ENCODE results near the gene TMC1. TPM values are rescaled to one million over a fixed set of nuclear protein-coding genes. Genes with fewer than 3 reads are reported as not detected.
A peak's percentile ranks its signal among the peaks of the same experiment; 100 is the strongest.

Gene TMC1
- polyA plus RNA-seq, 2 of the 4 experiments (the other 2 are of a cell fraction): 0.12 to 0.17 TPM

DNA sequence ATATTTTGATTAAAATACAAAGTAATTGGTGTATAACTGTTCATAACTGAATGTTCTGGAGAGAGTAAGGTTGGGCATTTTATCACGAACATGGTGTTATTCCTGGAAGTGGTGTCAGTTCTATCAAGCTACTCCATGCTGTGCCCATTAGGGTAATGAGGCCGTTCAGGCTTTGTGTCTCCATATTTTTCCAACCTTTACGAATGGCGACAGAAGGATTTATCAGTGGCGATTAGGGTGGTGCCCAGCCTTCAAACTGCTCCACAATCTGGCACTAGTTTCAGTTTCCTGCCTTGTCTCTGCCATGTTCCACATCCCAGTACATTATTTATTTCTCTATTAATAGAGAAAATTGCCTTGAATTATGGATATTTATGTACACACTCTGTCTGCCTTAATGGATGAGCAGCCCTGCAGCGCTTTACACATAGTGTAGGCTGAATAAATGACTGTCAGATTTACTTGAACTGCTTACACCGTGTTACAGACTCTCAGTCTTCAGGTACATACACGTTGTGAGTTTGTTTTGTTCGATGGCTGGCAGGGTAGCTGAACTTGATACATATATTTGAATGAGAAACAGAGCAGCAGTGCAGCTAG, 23.9 kb upstream of the TMC1 start:
- DNase-seq (ENCODE audit: low read depth in 1 of 2, low spot score in 1 of 2) (no peak), ATAC-seq (no peak), FAIRE-seq (no peak)
- Histone ChIP-seq H3K4me2 (no peak overlapping the region), H3K4me3 (no peak overlapping the region), H3K27ac (no peak overlapping the region), H3K4me1 (no peaks in the 10 kb centered on the region), H3K9me3 (no peaks in the 10 kb centered on the region)
- 75% methylated on average over 9 of the region's 9 CpGs for WGBS (ENCODE audit: missing lambda C conversion rate)
- TF ChIP-seq CBX8 (IDR thresholded peaks at IDR 0.05) (no peak), HMGXB4 (CRISPR knock-in tag; IDR thresholded peaks at IDR 0.05; ENCODE audit: borderline replicate concordance) (no peak), POLR2AphosphoS2 (conservative IDR thresholded peaks at IDR 0.05; ENCODE audit: low read length) (no peak), CHD2 (IDR thresholded peaks at IDR 0.05; ENCODE audit: low read length, partially characterized antibody) (no peak)
- CTCF ChIA-PET: interaction anchor here (1.0 kb wide), 1 partner anchor 16 kb away, joined by 3 read pairs; no protein-coding TSS in a partner anchor
- POLR2A ChIA-PET: interaction anchor here (0.7 kb wide), 1 partner anchor 132 kb away, joined by 3 read pairs; the partner anchor contains the start of gene ZFAND5

DNA sequence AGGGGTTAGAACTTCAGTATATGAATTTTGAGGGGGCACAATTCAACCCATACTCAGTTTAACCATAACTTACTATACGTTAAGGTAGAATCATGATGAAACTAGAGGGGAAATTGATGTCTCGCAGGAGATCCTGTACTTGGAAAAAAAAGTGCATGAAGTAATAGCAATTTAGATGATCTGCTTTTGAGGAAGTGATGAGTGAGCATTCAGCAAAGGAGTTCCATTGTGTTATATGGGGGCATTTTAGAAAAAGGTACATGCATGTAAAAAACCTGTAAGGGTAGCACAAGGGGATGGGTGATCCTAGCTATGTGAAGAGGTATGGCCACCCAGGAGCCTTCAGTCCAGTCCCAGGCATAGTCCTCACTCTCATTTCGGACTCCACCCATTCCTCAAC, 14.8 kb upstream of the TMC1 start:
- H3K9me3 ChIP-seq: no peaks in the 10 kb centered on the region
- H3K27ac ChIP-seq: no peak overlapping the region
- no peak for TF ChIP-seq MAFK (IDR thresholded peaks at IDR 0.05; ENCODE audit: partially characterized antibody)
- no peak for TF ChIP-seq ESRRA (IDR thresholded peaks at IDR 0.05; ENCODE audit: borderline replicate concordance, low read length)
- TF ChIP-seq KDM1A (IDR thresholded peaks at IDR 0.05; ENCODE audit: low read depth): no peak
- TF ChIP-seq, protein P1, sequence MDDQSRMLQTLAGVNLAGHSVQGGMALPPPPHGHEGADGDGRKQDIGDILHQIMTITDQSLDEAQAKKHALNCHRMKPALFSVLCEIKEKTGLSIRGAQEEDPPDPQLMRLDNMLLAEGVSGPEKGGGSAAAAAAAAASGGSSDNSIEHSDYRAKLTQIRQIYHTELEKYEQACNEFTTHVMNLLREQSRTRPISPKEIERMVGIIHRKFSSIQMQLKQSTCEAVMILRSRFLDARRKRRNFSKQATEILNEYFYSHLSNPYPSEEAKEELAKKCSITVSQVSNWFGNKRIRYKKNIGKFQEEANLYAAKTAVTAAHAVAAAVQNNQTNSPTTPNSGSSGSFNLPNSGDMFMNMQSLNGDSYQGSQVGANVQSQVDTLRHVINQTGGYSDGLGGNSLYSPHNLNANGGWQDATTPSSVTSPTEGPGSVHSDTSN (IDR thresholded peaks at IDR 0.05): no peak
- TF ChIP-seq RFX5 (IDR thresholded peaks at IDR 0.05): no peak
- TF ChIP-seq NFE2L2 (conservative IDR thresholded peaks at IDR 0.05; ENCODE audit: low read length): no peak
- no peak for TF ChIP-seq ZSCAN20 (CRISPR knock-in tag; IDR thresholded peaks at IDR 0.05)
- no peak for TF ChIP-seq HEYL (CRISPR knock-in tag; IDR thresholded peaks at IDR 0.05)
- no peak for TF ChIP-seq ZNF302 (CRISPR knock-in tag; IDR thresholded peaks at IDR 0.05)
- no peak for TF ChIP-seq SREBF2 (IDR thresholded peaks at IDR 0.05)
- no peak for TF ChIP-seq EHF (CRISPR knock-in tag; IDR thresholded peaks at IDR 0.05)
- no peak for TF ChIP-seq BHLHE40 (IDR thresholded peaks at IDR 0.05; ENCODE audit: low read depth, low read length)
- TF ChIP-seq CHD4 (IDR thresholded peaks at IDR 0.05; ENCODE audit: borderline replicate concordance): no peak
- no peak for TF ChIP-seq ZC3H11A (IDR thresholded peaks at IDR 0.05)
- TF ChIP-seq FOXS1 (CRISPR knock-in tag; IDR thresholded peaks at IDR 0.05): no peak
- TF ChIP-seq CHD2 (IDR thresholded peaks at IDR 0.05; ENCODE audit: low read length, partially characterized antibody): no peak
- TF ChIP-seq NR3C1 (IDR thresholded peaks at IDR 0.05): no peak
- no peak for TF ChIP-seq RCOR1 (IDR thresholded peaks at IDR 0.05; ENCODE audit: low read depth, low read length)
- no peak for TF ChIP-seq NPAS2 (CRISPR knock-in tag; IDR thresholded peaks at IDR 0.05; ENCODE audit: borderline replicate concordance)
- no peak for TF ChIP-seq JUNB (IDR thresholded peaks at IDR 0.05)
- ATAC-seq (no peak), DNase-seq (ENCODE audit: low read depth in 1 of 2, low spot score in 1 of 2) (no peak), FAIRE-seq (no peak)
- ChIA-PET POLR2A (no interaction called here), CTCF (no interaction called here)
- peaks cover 17% of the 10 kb centered on the region for H3K4me1 ChIP-seq
- H3K4me3 ChIP-seq: no peak overlapping the region
- 93% methylated on average over 3 of the region's 3 CpGs for WGBS (ENCODE audit: missing lambda C conversion rate)
- H3K4me2 ChIP-seq: no peak overlapping the region

- TF ChIP-seq CHD4 (IDR thresholded peaks at IDR 0.05; ENCODE audit: borderline replicate concordance): no peak
- TF ChIP-seq JUNB (IDR thresholded peaks at IDR 0.05): 0 out of 2 replicates have a peak, but pooled peaks have one; percentile 16
- H3K9me3 ChIP-seq: no peaks in the 10 kb centered on the region
- POLR2A ChIA-PET: interaction anchor here (1.2 to 1.5 kb wide), 2 partner anchors 32 to 144 kb away, joined by 4 to 13 read pairs; partner anchors contain the start of gene ZFAND5
- ATAC-seq (no peak), FAIRE-seq (no peak), DNase-seq (ENCODE audit: low read depth in 1 of 2, low spot score in 1 of 2) (no peak)
- peaks cover 19% of the 10 kb centered on the region for H3K4me1 ChIP-seq
- CTCF ChIA-PET: interaction anchor here (1.1 to 1.3 kb wide), 2 partner anchors 17 to 83 kb away, joined by 4 read pairs; no protein-coding TSS in a partner anchor
- peak overlapping the region; percentile 25; the same call in 2 of the 3 replicates for H3K4me2 ChIP-seq
- peak overlapping the region; percentile 14 to 36; a peak in 1 of 6 replicates for H3K27ac ChIP-seq
- 90% methylated on average over 1 of the region's 1 CpG for WGBS (ENCODE audit: missing lambda C conversion rate)
- H3K4me3 ChIP-seq: no peak overlapping the region
Observed at GRCh38 chr9:72509053-72509452, 12.4 kb upstream of the TMC1 start.

Measured in A549 (cell line).